H1 (cell line): ENCODE measurements around the gene MRPL52.

Source experiments
- EZH2 ChIP-seq: fragments of 200-600 bp; sonication (generic); IDR thresholded peaks from 2 replicates; pipeline ENCODE4 v1.7.1; 2012; ENCODE audit warnings: low read depth, mild to moderate bottlenecking, moderate library complexity, low read length, inconsistent platforms; ENCODE audit not compliant: severe bottlenecking
- RFX5 ChIP-seq: IDR thresholded peaks from 2 replicates; pipeline ENCODE4 v1.6.1; 2011; ENCODE audit warnings: low read depth, low read length, improper control_type of control experiment, borderline replicate concordance
- TF ChIP-seq, protein P1 (sequence below), 3 experiments: IDR thresholded peaks; 1 replicate in 2 of 3; 2 replicates in 1 of 3; pipeline versions ENCODE4 v1.5.1 to v1.6.1; 2011; ENCODE audit warnings: low read length in 3 of 3, mild to moderate bottlenecking in 3 of 3, inconsistent platforms in 2 of 3, low read depth in 1 of 3, moderate library complexity in 1 of 3; ENCODE audit not compliant: insufficient read depth in 1 of 3; ENCODE audit errors: control extremely low read depth in 1 of 3
- TF ChIP-seq, protein P2 (sequence below): IDR thresholded peaks from 2 replicates; pipeline ENCODE4 v1.6.1; 2012; ENCODE audit warnings: inconsistent platforms

- TF ChIP-seq, protein P1, sequence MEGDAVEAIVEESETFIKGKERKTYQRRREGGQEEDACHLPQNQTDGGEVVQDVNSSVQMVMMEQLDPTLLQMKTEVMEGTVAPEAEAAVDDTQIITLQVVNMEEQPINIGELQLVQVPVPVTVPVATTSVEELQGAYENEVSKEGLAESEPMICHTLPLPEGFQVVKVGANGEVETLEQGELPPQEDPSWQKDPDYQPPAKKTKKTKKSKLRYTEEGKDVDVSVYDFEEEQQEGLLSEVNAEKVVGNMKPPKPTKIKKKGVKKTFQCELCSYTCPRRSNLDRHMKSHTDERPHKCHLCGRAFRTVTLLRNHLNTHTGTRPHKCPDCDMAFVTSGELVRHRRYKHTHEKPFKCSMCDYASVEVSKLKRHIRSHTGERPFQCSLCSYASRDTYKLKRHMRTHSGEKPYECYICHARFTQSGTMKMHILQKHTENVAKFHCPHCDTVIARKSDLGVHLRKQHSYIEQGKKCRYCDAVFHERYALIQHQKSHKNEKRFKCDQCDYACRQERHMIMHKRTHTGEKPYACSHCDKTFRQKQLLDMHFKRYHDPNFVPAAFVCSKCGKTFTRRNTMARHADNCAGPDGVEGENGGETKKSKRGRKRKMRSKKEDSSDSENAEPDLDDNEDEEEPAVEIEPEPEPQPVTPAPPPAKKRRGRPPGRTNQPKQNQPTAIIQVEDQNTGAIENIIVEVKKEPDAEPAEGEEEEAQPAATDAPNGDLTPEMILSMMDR (IDR thresholded peaks at IDR 0.05; ENCODE audit: control extremely low read depth in 1 of 3, insufficient read depth in 1 of 3, low read depth in 1 of 3, low read length in 3 of 3) = no peak
- no peak for TF ChIP-seq RFX5
- TF ChIP-seq, protein P2, sequence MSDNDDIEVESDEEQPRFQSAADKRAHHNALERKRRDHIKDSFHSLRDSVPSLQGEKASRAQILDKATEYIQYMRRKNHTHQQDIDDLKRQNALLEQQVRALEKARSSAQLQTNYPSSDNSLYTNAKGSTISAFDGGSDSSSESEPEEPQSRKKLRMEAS = no peak
- no peak for TF ChIP-seq EZH2
Measured at GRCh38 chr14:22856428-22856827, 26.7 kb downstream of the MRPL52 start.
